ENCODE data around the gene ITGA5. TPM values are rescaled to one million over a fixed set of nuclear protein-coding genes. Genes with fewer than 3 reads are reported as not detected.
A peak's percentile ranks its signal among the peaks of the same experiment; 100 is the strongest.

The ITGA5 gene
- total and polyA plus RNA-seq, 2 of the 13 experiments (the other 11 are each of a cell fraction or from before 2014, with no cell fraction given) = 0.20 to 0.40 TPM

- no peak for TF ChIP-seq ZNF563 (CRISPR knock-in tag; IDR thresholded peaks at IDR 0.05)
- TF ChIP-seq NFE2 (CRISPR knock-in tag; IDR thresholded peaks at IDR 0.05) = no peak
- TF ChIP-seq ZNF83 (CRISPR knock-in tag; IDR thresholded peaks at IDR 0.05; ENCODE audit: borderline replicate concordance) = no peak
- TF ChIP-seq TERF1 (CRISPR knock-in tag; IDR thresholded peaks at IDR 0.05) = no peak
- TF ChIP-seq HDAC1 (CRISPR knock-in tag; IDR thresholded peaks at IDR 0.05) = no peak
- TF ChIP-seq ZNF256 (CRISPR knock-in tag; conservative IDR thresholded peaks at IDR 0.05) = no peak
- TF ChIP-seq, protein P1, sequence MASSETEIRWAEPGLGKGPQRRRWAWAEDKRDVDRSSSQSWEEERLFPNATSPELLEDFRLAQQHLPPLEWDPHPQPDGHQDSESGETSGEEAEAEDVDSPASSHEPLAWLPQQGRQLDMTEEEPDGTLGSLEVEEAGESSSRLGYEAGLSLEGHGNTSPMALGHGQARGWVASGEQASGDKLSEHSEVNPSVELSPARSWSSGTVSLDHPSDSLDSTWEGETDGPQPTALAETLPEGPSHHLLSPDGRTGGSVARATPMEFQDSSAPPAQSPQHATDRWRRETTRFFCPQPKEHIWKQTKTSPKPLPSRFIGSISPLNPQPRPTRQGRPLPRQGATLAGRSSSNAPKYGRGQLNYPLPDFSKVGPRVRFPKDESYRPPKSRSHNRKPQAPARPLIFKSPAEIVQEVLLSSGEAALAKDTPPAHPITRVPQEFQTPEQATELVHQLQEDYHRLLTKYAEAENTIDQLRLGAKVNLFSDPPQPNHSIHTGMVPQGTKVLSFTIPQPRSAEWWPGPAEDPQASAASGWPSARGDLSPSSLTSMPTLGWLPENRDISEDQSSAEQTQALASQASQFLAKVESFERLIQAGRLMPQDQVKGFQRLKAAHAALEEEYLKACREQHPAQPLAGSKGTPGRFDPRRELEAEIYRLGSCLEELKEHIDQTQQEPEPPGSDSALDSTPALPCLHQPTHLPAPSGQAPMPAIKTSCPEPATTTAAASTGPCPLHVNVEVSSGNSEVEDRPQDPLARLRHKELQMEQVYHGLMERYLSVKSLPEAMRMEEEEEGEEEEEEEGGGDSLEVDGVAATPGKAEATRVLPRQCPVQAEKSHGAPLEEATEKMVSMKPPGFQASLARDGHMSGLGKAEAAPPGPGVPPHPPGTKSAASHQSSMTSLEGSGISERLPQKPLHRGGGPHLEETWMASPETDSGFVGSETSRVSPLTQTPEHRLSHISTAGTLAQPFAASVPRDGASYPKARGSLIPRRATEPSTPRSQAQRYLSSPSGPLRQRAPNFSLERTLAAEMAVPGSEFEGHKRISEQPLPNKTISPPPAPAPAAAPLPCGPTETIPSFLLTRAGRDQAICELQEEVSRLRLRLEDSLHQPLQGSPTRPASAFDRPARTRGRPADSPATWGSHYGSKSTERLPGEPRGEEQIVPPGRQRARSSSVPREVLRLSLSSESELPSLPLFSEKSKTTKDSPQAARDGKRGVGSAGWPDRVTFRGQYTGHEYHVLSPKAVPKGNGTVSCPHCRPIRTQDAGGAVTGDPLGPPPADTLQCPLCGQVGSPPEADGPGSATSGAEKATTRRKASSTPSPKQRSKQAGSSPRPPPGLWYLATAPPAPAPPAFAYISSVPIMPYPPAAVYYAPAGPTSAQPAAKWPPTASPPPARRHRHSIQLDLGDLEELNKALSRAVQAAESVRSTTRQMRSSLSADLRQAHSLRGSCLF (CRISPR knock-in tag; IDR thresholded peaks at IDR 0.05; ENCODE audit: borderline replicate concordance) = no peak
- TF ChIP-seq ZNF230 (CRISPR knock-in tag; IDR thresholded peaks at IDR 0.05) = no peak
- TF ChIP-seq, protein P2, sequence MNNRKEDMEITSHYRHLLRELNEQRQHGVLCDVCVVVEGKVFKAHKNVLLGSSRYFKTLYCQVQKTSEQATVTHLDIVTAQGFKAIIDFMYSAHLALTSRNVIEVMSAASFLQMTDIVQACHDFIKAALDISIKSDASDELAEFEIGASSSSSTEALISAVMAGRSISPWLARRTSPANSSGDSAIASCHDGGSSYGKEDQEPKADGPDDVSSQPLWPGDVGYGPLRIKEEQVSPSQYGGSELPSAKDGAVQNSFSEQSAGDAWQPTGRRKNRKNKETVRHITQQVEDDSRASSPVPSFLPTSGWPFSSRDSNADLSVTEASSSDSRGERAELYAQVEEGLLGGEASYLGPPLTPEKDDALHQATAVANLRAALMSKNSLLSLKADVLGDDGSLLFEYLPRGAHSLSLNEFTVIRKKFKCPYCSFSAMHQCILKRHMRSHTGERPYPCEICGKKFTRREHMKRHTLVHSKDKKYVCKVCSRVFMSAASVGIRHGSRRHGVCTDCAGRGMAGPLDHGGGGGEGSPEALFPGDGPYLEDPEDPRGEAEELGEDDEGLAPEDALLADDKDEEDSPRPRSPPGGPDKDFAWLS (CRISPR knock-in tag; IDR thresholded peaks at IDR 0.05; ENCODE audit: borderline replicate concordance) = no peak
- no peak for TF ChIP-seq SOX5 (CRISPR knock-in tag; IDR thresholded peaks at IDR 0.05; ENCODE audit: borderline replicate concordance)
- no peak for TF ChIP-seq ZNF337 (CRISPR knock-in tag; IDR thresholded peaks at IDR 0.05; ENCODE audit: borderline replicate concordance, low read depth)
- TF ChIP-seq SYNCRIP (IDR thresholded peaks at IDR 0.05; ENCODE audit: insufficient read depth, low read depth, low read length) = no peak
- TF ChIP-seq TEAD2 (CRISPR knock-in tag; IDR thresholded peaks at IDR 0.05) = no peak
- 0 out of 2 replicates have a peak, but pooled peaks have one; percentile 56 for TF ChIP-seq ZNF75D (CRISPR knock-in tag; IDR thresholded peaks at IDR 0.05; ENCODE audit: borderline replicate concordance)
- TF ChIP-seq, protein P3, sequence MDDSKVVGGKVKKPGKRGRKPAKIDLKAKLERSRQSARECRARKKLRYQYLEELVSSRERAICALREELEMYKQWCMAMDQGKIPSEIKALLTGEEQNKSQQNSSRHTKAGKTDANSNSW (CRISPR knock-in tag; IDR thresholded peaks at IDR 0.05; ENCODE audit: borderline replicate concordance) = no peak
- no peak for TF ChIP-seq NFE2L1 (CRISPR knock-in tag; IDR thresholded peaks at IDR 0.05; ENCODE audit: borderline replicate concordance)
- TF ChIP-seq, protein P4, sequence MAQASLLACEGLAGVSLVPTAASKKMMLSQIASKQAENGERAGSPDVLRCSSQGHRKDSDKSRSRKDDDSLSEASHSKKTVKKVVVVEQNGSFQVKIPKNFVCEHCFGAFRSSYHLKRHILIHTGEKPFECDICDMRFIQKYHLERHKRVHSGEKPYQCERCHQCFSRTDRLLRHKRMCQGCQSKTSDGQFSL (CRISPR knock-in tag; IDR thresholded peaks at IDR 0.05) = no peak
- no peak for TF ChIP-seq STAT5B (CRISPR knock-in tag; IDR thresholded peaks at IDR 0.05)
- no peak for TF ChIP-seq ARID2 (CRISPR knock-in tag; IDR thresholded peaks at IDR 0.05; ENCODE audit: borderline replicate concordance)
- no peak for TF ChIP-seq ZFP36L1 (CRISPR knock-in tag; IDR thresholded peaks at IDR 0.05)
- TF ChIP-seq, protein P5, sequence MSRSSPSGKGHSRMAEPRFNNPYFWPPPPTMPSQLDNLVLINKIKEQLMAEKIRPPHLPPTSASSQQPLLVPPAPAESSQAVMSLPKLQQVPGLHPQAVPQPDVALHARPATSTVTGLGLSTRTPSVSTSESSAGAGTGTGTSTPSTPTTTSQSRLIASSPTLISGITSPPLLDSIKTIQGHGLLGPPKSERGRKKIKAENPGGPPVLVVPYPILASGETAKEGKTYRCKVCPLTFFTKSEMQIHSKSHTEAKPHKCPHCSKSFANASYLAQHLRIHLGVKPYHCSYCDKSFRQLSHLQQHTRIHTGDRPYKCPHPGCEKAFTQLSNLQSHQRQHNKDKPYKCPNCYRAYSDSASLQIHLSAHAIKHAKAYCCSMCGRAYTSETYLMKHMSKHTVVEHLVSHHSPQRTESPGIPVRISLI (CRISPR knock-in tag; IDR thresholded peaks at IDR 0.05; ENCODE audit: borderline replicate concordance) = no peak
Measured at GRCh38 chr12:54359762-54360351, 59.2 kb downstream of the ITGA5 start (continued).
